ENCODE results near the gene SALL4.
A peak's percentile ranks its signal among the peaks of the same experiment; 100 is the strongest.
"Not testable (repeated sequence)": the region's sequence is repeated elsewhere in the genome, so short reads cannot be mapped to it uniquely, and the experiment has no call there.

SALL4 gene

GRCh38 chr20:51801122-51801822 is 1.0 kb downstream of the SALL4 start:
- no peak for DNase-seq

DNA sequence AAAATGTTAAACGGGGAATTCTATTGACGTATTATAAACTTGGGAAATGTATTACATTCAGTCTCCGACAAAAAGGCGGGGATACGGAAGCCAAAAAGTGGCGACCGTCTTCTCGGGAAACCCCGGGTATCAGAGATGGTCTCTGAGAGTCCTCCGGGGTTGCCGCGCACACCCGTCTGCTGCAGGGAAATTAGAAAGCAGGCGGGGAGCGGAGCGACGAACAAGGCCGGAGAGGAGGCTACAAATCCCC is 1.5 kb downstream of the SALL4 start:
- no peak for DNase-seq

- peak; percentile 69 for DNase-seq
These were observed 2.1 kb downstream of the SALL4 start for GRCh38 chr20:51800060-51800871.

DNA sequence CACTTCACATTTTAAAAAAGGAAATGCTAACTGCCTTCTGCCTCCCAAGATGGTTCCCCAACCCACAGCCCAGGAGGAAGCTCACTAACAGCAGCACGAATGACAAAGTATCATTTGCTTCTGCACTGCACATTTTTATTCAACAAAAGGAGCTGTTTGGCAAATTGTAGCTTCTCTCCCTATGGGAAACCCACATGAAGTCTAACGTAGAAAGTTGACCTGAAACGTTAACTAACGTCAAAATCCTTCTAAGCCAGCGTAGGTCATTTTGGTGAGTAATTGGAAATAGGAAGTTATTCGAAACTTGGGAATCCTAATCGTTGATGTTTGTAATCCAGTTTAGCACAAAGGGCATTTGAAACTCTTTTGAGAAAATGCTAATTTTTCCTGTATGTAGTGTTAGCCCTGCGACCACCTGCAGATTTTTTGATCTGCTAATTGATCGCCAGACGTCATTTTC is 2.9 kb downstream of the SALL4 start:
- no peak for DNase-seq

DNA sequence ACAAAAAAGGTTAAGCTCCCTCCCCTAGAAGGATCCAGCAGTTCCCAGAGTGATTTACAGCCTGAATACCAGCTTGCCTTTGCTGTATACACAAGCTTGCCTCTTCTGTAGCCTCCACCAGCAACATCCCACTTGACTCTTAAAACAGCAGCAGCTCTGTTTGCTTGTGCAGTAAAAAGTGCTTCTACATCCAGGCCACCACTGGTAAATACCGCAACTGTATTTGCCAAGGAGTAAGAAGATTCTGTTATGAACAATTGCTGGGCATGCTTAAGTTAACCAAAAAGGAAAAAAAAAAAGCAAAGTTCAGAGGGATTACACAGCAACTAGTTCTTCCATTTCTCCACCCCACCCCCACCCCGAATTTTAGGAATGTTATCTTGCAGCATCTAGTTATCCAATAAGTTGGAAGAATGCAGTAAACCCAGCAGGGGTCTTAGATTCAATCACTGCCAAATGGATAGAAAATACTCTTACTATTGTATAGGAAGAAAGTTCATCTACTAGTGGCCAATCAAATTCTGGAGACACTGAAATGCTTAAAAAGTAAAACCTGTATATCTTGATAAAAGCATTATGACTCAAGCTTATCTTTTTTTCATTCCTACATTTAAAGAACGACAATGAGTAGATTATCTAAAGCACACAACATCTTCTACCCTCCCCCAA is 4.8 kb downstream of the SALL4 start:
- DNase-seq, result no peak

DNA sequence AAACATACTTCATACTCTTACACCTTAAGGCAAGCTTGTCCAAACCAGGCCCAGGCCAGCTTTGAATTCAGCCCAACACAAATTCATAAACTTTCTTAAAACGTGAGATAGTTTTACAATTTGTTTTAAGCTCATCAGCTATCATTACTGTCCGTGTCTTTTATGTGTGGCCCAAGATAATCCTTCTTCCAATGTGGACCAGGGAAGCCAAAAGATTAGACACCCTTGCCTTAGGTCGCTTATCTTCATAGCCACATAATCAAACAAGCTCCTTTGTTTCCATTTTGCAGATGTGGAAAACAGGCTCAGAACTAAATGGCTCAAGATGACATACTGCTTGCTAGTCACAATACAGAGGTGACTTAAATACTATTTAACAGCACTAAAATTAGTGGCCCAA is 6.0 kb downstream of the SALL4 start:
- DNase-seq, result no peak

- no peak for DNase-seq
These were observed 9.4 kb downstream of the SALL4 start for GRCh38 chr20:51792960-51793359.

GRCh38 chr20:51791626-51792025 is 10.7 kb downstream of the SALL4 start:
- DNase-seq, result no peak

DNA sequence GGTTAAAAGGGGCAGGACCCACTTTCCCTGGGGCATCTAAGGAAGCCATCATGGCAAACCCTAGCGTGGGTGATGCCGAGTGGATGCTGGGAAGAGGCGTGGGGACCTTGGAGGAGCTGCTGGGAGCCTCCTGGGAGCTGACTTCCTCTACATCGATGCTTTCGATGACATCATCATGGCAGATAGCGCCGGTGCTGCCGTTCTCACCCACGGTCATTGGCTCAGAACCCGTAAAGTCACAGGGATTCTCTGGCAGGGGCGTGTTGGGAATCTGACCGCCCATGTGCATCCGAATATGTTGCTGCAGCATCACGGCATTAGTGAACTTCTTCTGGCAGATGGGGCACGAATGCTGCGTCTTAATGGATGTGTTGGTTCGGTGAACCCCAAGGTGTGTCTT is 12.1 kb downstream of the SALL4 start:
- DNase-seq, result no peak

- DNase-seq, result no peak
These were observed 12.9 kb downstream of the SALL4 start for GRCh38 chr20:51789434-51789833.

GRCh38 chr20:51788822-51789221 is 13.5 kb downstream of the SALL4 start:
- no peak for DNase-seq

- no peak for DNase-seq
These were observed 18.0 kb downstream of the SALL4 start for GRCh38 chr20:51784299-51784698.

DNA sequence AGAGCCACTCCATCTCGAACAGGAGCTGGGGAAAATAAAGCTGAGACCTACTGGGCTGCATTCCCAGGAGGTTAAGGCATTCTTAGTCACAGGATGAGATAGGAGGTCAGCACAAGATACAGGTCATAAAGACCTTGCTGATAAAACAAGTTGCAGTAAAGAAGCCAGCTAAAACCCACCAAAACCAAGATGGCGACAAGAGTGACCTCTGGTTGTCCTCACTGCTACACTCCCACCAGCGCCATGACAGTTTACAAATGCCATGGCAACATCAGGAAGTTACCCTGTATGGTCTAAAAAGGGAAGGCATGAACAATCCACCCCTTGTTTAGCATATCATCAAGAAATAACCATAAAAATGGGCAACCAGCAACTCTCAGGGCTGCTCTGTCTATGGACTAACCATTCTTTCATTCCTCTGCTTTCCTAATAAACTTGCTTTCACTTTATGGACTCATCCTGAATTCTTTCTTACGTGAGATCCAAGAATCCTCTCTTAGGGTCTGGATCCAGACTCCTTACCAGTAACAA is 24.0 kb downstream of the SALL4 start:
- DNase-seq, result not testable (repeated sequence)

DNA sequence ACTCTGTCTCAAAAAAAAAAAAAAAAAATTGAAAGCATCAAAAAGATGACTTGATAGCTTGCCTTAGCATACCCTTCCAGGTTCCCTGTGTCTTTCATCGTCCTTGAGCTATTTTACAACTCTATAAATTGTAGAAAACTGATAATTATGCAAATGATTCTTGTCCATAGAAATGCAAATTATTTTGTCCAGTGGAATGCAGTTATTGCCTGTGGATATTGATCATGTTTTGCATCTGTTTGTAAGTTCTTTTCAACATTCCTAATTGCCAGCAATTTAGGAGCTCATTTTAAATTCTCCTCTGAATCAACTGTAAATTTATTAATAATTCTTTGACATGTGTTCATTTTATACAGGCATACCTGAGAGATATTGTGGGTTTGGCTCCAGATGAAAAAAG is 27.1 kb downstream of the SALL4 start:
- no peak for DNase-seq

DNA sequence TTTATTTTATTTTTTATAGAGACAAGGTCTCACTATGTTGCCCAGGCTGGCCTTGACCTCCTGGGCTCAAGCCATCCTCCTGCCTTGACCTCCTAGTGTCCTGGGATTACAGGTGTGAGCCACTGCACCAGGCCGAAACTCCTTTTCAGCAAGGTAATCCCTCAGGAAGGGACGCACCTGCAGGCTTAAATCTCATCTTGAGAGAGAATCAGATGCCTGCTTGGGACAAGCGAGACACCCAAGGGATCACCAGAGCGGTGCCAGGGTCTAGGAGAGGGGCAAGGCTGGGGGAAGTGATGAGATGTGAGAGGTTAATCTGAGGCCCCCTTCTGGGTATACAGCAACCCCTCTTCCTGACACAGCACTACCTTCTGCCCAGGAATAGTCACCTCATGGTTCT is 30.1 kb downstream of the SALL4 start:
- DNase-seq, result no peak

- no peak for DNase-seq
These were observed 32.2 kb downstream of the SALL4 start for GRCh38 chr20:51769976-51770615.

DNA sequence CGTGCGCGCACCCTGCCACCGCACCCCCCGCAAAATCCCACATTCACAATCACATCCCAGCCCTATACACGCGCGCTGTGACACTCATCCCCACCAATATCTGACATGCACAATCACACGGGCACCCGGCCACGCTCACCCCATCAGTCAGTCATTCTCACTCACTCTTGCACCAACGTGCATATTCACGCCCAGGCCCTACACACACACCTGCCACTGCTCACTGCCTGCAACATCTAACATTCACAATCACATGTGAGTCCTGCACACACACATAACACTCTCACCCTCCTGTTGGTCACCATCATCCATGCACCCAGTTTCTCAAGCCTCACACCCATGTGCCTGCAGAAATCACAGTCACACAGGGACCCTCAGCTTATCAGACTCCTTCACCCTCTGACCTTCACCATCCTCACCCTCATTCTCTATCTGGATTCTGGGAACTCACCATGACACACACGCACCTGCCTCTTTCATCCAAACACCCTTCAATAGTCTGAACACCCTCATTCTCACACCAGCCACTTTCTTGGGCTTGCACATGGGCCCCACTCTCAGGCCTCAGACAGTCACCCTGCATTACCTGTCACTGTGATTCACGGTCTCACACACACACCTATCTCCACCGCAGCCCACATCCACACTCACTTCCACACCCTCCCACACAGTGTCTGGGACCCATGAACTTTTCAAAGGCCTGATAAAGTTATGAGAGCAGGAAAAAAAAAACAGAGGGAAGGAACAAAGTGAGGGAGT is 33.4 kb downstream of the SALL4 start:
- DNase-seq, result peak; percentile 5

- DNase-seq, result no peak
These were observed 34.2 kb downstream of the SALL4 start, which contains the start of gene ATP9A for GRCh38 chr20:51767867-51768758. ATP9A (minus strand) TSS chr20:51768390; CDS start chr20:51768369, 21 bp downstream.

DNA sequence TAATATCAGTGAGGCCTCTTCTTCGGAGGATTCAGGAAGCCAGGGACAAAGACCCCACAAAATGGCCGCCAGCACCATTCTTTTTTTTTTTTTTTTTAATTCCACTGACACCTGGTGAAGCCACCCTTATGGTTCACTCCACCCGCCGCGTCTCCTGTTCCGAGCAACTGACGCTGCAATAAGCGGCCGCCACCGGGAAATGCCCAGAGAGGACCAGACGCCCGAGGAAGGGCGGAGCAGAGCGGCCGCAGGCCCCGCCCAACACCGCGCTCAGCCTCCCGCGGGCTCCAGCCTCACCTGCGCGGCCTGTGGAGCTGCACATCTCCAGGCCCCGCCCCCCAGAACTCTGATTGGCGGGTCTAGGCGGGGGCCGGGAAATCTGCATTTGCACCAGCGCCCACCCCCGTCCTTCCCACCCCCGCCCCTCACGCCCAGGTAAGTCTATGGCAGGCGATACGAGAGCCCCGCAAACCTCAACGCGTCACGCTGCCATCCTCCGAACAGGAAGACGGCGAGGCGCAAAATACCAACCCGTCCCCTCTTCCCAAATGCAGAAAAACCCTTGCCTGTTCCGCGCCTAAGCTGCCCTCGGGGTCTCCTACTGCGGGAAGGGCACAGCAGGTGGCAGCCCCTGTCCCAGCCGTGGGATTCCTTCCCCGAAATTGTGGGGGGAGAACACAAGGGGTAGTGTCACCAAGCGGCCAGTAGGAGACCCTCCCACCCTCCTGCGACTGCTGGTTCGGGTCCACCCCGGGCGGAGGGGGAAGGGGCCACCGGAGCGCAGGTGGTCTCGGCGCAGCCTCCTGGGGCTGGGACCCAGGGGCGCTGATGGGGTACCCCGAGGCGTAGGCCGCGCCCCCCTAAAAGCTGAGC is 35.1 kb downstream of the SALL4 start:
- peak; percentile 47 for DNase-seq

GRCh38 chr20:51765381-51765780 is 36.9 kb downstream of the SALL4 start:
- DNase-seq, result not testable (repeated sequence)

Measured in stimulated activated CD4-positive, alpha-beta T cell treated with anti-CD3 and anti-CD28 coated beads, Interleukin-1b, Interleukin-23, amount 100 ng/mL, for 48 hours (primary cell).